Omental fat pad (tissue), 4 donors: ENCODE measurements around the gene RGS17. TPM values are rescaled to one million over a fixed set of nuclear protein-coding genes. Genes with fewer than 3 reads are reported as not detected.

Source experiments
- ATAC-seq: fragments of 150-250 bp; one replicate; pipeline ENCODE4 v1.9.1; 2016; ENCODE audit warnings: mild to moderate bottlenecking, moderate library complexity; ENCODE audit not compliant: low FRiP score
- DNase-seq: peaks from one replicate; pipeline ENCODE4 v3.0.0-alpha.2; 2019; ENCODE audit warnings: low spot score
- total RNA-seq, 4 donors: library from RNA; depleted of rRNA; stranded (reverse); fragments of >200 nt; gene quantifications; one replicate each; pipeline ENCODE4 v1.1.0, GENCODE V29; 2016
- TF ChIP-seq, protein P1 (sequence below), 3 donors: fragments of 450-650 bp; IDR thresholded peaks; one replicate each; pipeline ENCODE4 v1.5.1; 2016 to 2017; ENCODE audit warnings: antibody characterized with exemption in 3 of 3, mild to moderate bottlenecking in 3 of 3, moderate library complexity in 2 of 3

The RGS17 gene
- total RNA-seq, 4 donors from 2014 or later, result 0.47 to 7.4 (median 3.0) TPM

DNA sequence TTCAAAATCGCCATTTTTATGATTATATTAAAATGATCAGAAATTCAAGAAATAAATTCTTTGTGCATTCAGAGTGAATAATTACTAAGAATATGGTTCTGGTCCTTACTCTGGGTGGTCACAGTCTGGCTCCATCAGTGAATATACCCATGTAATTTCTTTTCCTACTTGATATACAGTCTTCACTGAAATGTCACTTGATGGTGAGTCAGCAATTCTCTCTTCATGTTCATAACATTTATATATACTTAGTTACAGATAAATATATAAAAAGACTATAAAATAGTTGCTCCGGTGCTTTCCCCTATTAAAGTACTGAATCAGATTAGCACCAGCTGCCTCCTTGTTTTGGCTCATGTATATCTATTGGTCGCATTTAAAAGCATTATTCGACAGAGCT, 72.2 kb downstream of the RGS17 start:
- DNase-seq, result no peak
- TF ChIP-seq, protein P1, sequence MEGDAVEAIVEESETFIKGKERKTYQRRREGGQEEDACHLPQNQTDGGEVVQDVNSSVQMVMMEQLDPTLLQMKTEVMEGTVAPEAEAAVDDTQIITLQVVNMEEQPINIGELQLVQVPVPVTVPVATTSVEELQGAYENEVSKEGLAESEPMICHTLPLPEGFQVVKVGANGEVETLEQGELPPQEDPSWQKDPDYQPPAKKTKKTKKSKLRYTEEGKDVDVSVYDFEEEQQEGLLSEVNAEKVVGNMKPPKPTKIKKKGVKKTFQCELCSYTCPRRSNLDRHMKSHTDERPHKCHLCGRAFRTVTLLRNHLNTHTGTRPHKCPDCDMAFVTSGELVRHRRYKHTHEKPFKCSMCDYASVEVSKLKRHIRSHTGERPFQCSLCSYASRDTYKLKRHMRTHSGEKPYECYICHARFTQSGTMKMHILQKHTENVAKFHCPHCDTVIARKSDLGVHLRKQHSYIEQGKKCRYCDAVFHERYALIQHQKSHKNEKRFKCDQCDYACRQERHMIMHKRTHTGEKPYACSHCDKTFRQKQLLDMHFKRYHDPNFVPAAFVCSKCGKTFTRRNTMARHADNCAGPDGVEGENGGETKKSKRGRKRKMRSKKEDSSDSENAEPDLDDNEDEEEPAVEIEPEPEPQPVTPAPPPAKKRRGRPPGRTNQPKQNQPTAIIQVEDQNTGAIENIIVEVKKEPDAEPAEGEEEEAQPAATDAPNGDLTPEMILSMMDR (IDR thresholded peaks at IDR 0.05), result no peak
- no peak for ATAC-seq

DNA sequence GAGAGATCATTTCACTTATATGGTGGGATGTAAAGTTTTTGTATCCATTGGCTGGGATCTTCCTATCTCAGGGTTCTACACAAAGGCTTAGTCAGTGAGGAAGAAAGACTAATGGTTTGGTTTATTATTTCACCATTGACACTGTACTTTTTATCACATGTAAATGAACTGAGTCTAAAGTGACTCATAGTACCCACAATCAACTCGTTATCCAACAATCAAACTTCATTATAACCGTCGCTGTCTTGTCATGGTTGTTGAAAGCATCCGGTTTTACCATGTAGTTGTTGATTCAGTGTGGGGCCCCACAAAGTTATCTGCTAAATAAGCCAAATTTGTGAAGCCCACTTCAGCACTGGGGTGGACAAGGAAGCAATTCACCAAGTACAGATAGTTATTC, 72.8 kb downstream of the RGS17 start:
- no peak for DNase-seq
- no peak for ATAC-seq
- TF ChIP-seq, protein P1 (IDR thresholded peaks at IDR 0.05), result no peak

DNA sequence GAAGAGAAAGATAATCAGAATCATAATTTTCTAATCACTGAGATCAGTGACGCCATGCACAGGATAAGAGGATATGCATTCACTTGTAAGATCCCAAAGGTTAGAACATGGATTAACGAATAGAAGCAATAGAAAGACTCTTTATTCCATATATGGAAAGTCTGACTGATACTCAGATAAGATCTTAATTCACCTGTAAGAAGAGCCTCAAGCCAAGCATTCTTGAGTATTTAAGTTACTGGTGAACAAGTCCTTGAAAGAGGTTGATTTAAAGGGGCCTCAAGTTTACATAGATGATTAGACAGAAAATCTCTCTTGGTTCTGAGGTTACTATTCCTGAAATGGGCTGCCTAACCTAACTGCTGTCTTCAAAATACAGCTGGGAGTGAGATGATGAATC, 74.8 kb downstream of the RGS17 start:
- DNase-seq (no peak), ATAC-seq (no peak)
- TF ChIP-seq, protein P1 (IDR thresholded peaks at IDR 0.05), result no peak

DNA sequence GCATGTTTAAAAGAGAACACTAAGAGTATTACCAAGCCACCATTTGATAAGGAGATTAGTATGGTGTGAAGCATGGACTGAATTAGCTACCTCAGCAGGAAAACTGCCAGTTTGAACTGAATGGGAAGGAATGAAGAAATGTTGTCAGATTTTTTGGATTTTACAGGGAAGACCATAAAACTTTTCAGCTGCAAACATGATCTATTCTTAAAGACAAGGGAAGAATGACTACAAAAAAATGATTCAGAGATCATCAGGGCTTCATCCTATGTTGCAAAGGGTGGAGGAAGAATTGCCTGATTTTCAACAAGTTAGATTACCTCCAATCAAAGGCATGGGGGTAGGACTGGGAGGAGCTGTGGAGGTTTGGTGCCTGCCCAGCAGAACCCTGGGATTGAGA, 79.3 kb downstream of the RGS17 start:
- no peak for ATAC-seq
- no peak for DNase-seq
- TF ChIP-seq, protein P1 (IDR thresholded peaks at IDR 0.05), result no peak

DNA sequence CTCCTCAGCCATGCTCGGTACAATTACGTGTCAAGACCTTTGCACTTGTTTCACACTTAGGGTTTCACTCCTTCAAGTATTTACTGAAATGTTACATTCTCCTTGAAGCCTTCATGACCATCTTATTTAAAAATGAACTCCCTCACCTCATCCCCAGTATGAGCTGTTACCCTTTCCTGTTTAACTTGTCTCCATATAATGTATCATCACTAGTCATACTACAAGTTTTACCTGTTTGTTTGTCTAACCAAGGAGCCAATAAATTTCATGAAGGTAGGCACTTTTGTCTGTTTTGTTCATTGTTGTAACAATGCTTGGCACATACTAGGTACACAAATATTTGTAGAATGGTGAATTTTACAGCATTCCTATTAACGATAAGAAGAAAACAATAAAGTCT, 82.5 kb downstream of the RGS17 start:
- ATAC-seq (no peak), DNase-seq (no peak)
- TF ChIP-seq, protein P1 (IDR thresholded peaks at IDR 0.05), result no peak

DNA sequence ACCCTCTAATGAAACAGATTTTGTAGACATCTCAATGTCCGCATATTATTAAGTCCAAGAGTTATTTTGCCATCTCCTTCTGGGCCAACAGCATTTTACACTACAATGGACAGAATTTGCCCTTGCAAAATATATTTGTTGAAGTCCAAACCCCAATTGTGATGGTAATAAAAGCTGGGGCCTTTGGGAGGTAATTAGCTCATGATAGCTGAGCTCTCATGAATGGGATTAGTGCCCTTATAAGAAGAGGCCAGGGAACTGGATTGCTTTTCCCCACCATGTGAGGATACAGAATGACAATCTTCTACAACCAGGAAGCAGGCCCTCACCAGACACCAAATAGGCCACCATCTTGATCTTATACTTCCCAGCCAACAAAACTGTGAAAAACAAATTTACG, 83.7 kb downstream of the RGS17 start:
- TF ChIP-seq, protein P1 (IDR thresholded peaks at IDR 0.05), result no peak
- DNase-seq, result no peak

DNA sequence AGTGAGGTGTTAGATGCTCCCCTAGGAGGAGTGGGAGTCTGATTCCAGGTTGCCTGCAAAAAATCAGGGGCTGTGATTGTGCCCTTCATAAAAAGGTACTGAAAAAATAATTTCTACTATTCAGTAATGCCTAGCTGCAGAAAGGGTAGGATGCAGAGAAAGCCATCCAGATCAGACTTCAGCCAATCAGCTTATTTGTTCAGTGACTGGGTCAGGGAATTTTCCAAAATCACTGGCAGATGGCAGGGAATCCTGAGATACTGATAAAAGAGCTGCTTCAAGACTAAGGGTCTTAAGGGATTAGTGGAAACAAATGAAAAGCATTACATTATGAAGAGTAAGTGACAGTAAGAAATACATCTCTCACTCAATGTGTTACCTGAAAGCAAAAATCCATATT, 85.8 kb downstream of the RGS17 start:
- ATAC-seq (no peak), DNase-seq (no peak)
- TF ChIP-seq, protein P1 (IDR thresholded peaks at IDR 0.05), result no peak

More for the DNA sequence above, 83.7 kb downstream of the RGS17 start:
- no peak for ATAC-seq
